Hematopoietic multipotent progenitor cell treated with erythropoietin and hydrocortisone succinate and interleukin-3 and kit ligand, for 17 days (in vitro differentiated cells): ENCODE results near the gene PDE6A.

Experiments
- DNase-seq: peaks from one replicate; pipeline ENCODE4 v3.0.0-alpha.2; 2015; ENCODE audit warnings: low spot score

PDE6A gene

GRCh38 chr5:149944666-149945065 is at the start of gene PDE6A:
PDE6A (minus strand) TSS chr5:149944793; CDS start chr5:149944673, 120 bp downstream.
- no peak for DNase-seq

GRCh38 chr5:149993471-149993870 is 48.9 kb upstream of the PDE6A start:
- no peak for DNase-seq

GRCh38 chr5:149990518-149991376 is 46.2 kb upstream of the PDE6A start:
- peak; percentile 91 for DNase-seq

GRCh38 chr5:149988126-149988525 is 43.5 kb upstream of the PDE6A start:
- no peak for DNase-seq

GRCh38 chr5:149982505-149982904 is 37.9 kb upstream of the PDE6A start:
- DNase-seq = no peak

- no peak for DNase-seq
Observed at GRCh38 chr5:149981206-149981605, 36.6 kb upstream of the PDE6A start.

GRCh38 chr5:149979896-149980295 is 35.3 kb upstream of the PDE6A start:
- no peak for DNase-seq

GRCh38 chr5:149975409-149975808 is 30.8 kb upstream of the PDE6A start:
- no peak for DNase-seq

GRCh38 chr5:149969181-149969930 is 24.8 kb upstream of the PDE6A start:
- no peak for DNase-seq

GRCh38 chr5:149966946-149967345 is 22.4 kb upstream of the PDE6A start:
- no peak for DNase-seq

GRCh38 chr5:149963729-149964128 is 19.1 kb upstream of the PDE6A start:
- DNase-seq = no peak

- no peak for DNase-seq
Observed at GRCh38 chr5:149962601-149963300, 18.2 kb upstream of the PDE6A start.

GRCh38 chr5:149961957-149962409 is 17.4 kb upstream of the PDE6A start:
- DNase-seq = peak; percentile 49

GRCh38 chr5:149961186-149961685 is 16.6 kb upstream of the PDE6A start:
- DNase-seq = peak; percentile 20

- peak; percentile 98 for DNase-seq
Observed at GRCh38 chr5:149960272-149961185, 15.9 kb upstream of the PDE6A start, which contains the start of gene SLC26A2. SLC26A2 (plus strand) TSS chr5:149960758; CDS start chr5:149977653, 16,895 bp downstream.

GRCh38 chr5:149959406-149960236 is 15.0 kb upstream of the PDE6A start:
- peak; percentile 92 for DNase-seq

GRCh38 chr5:149957855-149958254 is 13.3 kb upstream of the PDE6A start:
- DNase-seq = no peak

- no peak for DNase-seq
Observed at GRCh38 chr5:149956685-149957084, 12.1 kb upstream of the PDE6A start.

- no peak for DNase-seq
Observed at GRCh38 chr5:149954798-149955197, 10.2 kb upstream of the PDE6A start.
